HG03457 (cell line): ENCODE measurements around the gene DOLPP1.

Experiments used
- ATAC-seq: cut with Tn5 transposase; IDR thresholded peaks from one replicate; pipeline ENCODE4 v1.9.1; 2021; ENCODE audit warnings: moderate number of reproducible peaks; ENCODE audit not compliant: unreplicated experiment

The DOLPP1 gene

DNA sequence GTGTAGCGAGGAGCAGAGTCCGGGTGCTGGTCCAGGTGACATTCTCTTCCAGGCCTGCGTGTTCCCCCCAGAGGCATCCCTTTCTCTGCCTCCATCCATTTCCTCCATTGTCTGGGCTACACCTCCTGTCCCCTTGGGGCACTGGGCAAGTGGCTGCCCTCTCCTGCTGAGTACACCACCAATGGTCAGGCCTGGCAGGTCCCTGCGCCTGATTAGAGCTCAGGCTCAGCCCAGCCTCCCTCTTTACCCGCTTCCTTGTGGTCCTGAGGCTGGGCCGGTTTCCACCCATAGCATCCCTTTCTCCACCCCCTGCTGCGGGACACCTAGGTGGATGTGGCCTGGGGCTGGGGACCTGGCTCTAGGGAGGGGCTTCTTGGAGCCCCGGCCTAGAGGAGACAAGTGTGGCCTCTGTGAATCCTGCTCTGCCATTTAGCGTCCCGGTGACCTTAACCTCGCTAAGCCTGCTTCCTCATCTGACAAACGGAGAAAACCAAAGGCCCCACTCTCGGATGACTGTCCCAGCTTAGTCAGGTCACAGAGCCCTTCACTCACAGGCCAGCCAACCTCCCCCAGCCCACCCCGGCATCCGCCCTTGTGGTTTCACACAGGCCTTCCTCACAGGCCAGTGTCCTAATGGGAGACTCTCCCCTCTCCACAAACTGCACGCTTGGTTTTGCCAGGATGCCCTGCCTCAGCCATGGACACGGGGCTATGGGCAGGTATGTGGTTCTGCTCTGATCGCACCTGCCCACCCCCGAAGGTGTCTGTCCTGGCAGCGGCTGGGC lies 12.9 kb downstream of the DOLPP1 start:
- no peak for ATAC-seq

DNA sequence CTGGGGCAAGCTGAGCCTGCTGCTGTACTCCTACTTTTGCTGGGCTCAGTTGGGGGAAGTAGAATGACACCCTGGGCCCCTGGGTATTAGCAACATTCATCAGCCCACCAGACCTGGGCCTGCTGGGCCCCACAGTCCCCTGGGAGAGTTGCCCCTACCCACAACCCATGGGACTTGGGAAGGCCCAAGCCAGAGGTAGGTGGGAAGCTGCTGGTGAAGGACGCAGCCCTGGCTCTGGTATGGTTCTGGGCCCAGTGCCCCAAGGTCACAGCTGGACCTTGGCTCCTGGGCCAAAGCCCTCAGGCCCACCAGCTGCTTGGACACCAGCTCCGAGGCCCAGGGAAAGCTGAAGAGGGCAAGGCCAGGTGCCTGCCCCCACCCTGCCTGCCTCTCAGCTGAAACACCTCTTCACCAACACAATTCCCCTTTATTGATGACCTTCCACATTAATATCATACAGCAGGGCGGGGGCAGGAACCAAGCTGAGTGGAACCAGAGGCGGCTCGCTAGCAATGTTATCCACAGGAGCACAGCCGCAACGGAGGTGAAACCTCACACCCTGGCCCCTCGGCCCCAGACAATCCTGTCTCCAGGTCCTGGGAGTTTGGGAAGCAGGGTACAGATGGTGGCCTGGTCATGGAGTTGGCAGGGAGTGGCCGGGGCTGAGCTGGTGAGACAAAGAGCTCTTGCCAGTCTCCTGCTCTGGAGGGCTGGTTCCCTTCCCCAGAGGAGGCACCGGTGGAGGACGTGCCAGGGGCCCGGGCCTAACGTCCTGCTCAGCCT lies 13.7 kb downstream of the DOLPP1 start:
- no peak for ATAC-seq

DNA sequence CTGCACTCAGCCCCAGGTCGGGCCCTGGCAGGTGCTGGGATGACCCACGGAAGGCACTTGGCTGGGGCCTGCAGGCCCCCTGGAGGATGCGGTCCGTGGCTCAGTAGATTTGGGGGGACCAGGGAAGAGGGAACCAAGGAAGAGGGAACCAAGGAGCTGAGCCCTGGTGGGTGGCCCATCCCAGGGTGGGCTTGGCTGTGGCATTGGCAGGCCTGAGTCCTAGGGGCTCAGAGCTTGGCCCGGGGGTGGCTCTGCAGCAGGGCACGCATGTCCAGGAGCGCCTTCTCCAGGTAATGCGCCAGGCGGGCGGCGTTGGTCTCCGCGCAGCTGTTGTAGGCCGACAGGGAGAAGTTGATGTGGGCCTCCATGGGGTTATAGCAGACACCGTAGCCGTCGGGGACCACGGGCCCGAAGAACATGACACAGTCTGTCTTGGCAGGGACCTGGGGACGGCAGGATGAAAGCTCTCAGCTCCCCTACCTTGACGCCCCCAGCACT lies 14.3 kb downstream of the DOLPP1 start:
- no peak for ATAC-seq

DNA sequence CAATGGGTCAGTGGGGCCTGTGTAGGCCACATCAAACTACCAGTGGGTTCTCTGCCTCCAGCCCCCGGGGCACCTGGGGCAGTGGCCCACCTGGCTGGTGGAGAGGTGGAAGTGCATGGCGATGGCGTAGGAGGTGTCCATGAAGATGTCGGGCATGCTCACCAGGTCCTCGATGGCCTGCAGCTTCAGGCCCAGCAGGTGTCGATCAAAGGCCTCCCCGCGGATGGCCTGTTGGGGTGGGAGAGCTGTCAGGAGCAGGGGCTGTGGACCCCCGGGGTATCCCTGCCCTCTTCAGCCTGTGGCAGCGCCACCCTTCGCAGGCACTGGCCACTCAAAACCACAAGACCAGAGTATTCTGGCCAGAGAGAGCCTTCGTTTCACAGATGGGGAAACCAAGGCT lies 15.0 kb downstream of the DOLPP1 start:
- no peak for ATAC-seq

DNA sequence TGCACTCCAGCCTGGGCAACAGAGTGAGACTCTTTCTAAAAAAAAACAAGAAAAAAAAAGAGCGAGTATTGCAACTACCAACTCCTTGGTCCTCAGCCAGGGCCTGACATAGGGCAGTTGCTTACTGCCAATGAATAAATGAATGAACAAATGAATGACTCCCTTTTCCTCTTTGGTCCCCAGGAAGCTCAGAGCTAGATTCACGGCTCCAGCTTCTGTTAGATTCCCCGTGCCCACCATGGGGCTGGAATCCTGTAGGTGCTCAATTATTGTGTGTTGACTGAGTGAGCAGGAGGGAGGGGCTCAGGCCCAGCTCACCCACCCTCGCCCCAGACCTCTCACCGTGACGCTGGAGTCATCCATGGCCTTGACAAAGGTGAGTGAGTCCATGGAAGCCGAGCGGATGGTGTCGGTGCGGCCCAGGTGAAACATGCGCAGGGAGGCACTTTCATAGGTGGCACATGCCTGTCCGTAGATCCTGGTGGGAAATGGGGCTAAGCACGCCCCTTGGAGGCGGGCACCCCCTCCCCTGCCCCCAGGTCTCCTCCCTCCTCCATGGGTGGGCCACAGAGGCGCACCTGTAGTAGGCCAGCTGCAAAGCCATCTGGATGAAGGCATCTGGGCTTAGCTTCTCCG lies 16.9 kb downstream of the DOLPP1 start:
- no peak for ATAC-seq

DNA sequence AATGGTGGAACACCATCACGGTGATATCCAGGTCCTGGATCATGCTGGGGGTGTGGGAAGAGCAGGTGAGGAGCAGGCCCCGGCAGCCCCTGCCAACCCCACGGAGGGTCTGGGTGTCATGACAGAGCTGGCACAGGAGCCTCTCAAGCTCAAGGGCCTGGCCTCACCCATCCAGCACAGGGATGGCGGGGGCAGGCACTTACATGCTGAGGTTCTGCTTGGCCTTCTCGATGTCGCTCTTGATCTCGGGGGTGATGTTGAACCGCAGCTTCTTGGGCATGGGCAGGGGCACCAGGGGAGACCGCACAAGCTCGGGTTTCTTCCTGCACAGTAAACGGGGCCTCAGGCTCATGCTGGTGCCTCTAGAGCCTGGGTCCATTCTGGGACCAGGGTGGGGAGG lies 17.4 kb downstream of the DOLPP1 start:
- no peak for ATAC-seq

DNA sequence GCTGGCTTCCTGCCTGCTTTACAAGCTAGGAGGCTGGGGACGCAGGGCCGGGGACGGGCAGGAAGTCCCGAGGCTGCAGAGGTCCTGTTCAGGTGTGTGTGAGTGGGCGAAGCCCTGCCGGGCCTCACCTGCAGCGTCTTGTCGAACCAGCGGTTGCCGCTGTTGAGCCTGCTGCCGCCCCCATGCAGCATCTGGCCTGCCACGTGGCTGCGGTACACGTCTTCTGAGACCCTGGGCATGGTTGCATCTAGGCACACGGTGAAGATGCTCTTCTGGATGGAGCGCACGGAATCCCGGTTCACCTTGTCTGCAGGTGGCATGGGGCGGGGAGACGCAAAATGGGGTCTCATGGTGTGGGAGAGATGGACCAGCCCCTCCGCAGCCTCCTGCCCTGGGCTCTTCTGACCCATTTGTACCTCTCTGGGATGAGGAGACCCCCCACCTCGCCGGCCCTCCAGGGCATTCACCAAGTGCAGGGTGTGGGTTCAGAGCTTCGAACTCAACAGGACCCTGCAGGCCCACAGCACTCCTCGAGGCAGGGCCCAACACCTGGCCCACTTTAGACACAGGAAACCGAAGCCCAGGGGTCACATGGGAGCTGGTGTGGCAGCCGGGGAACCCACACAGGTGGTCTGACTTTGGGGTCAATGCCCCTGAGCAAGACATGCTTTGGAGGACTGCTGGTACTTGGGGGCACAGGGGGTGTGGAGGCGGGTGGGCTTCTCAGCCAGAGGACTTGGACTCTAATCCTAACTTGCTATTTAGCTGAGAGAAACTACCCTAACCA lies 19.7 kb downstream of the DOLPP1 start:
- ATAC-seq = no peak

DNA sequence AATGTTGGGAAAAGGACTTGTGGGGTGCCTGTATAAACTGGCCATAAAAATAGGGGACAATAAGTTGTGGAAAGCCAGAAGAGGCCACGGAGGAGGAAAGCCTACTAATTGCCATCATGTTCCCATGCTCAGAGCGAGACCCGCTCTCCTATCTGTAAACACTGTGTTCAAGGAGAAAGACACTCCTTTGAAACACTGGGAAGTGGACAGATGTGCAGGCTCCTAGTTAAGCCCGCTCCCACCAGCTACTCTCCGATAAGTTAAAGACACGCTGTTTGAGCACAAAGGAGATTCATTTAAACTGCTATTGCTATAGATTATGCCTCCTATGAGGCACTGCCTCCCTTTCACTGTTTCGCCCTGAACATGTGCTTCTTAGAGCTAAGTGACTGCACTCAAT lies 20.4 kb downstream of the DOLPP1 start:
- no peak for ATAC-seq

DNA sequence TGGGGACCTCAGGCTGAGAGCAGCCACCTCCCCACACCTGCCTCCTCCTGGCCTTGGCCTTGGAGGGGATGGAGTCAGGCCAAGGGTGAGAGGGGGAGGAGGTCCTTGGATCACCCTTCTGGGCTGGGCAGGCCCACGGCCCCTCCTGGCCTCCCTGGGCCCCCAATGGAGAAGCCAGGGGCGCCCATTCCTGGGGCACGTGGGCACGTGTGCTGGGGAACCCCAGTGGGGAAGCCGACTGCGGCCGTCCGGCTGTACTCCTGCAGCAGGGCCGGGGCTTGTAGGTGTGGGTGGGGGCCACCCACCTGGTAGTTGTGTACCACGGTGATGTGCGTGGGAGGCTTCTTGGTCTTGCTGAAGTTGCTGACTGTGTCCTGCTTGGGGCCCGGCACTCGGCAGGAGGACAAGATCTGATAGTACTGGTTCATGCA lies 21.2 kb downstream of the DOLPP1 start:
- ATAC-seq = no peak

DNA sequence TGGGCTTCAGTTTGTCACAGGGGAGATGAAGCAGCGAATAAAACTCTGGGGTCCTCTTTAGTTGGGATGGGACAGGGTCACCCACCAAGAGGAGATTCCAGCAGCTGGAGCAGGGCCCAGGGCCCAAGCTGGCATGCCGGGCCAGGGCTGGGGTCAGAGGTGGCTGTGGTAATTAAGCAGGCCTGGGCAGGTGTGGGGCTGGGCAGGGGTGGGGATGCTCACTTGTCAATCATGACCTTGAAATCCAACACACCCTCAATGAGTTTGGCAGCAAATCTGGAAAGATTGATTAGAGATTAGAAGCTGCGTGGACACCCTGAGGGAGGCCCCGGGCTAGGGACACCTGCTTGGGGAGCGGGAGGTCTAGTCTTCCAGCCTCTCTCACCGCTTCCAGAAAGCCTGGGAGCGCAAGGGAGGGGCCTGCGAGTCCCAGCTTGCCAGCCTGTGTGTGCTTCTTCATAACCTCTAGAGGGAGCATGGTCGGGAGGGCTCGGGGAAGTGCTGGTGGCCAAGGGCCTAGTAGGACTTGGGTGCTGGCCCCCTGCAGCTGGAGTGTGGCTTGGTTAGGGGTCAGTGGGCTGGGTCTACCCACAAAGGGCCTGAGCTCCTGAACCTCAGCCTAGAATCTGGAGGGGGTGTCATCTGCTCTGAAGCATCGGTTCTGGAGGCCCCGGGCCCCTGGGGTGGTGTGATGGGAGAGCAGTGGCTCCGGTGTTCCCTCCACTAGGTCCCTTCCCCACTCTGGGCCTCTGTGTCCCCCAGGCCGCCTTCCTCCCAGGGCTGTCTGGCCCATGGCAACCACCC lies 22.1 kb downstream of the DOLPP1 start:
- ATAC-seq = no peak

DNA sequence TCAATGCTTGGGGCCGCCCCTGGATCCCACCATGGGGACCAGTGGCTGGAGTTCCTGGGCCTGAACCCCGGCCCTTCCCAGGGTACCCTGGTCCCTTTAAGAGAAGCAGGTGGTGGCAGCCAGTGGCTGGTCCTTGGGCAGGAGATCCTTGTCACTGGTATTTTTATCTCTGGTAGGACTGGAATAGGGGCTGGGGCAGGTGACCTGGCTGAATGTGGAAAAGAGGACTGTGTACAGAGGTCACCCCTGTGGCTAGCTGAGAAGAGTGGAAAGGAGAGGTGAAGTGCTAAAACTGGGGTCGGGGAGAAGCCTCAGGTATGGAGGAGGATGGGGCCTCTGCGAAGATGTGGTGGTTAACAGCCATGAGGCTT lies 22.7 kb downstream of the DOLPP1 start:
- ATAC-seq = no peak

DNA sequence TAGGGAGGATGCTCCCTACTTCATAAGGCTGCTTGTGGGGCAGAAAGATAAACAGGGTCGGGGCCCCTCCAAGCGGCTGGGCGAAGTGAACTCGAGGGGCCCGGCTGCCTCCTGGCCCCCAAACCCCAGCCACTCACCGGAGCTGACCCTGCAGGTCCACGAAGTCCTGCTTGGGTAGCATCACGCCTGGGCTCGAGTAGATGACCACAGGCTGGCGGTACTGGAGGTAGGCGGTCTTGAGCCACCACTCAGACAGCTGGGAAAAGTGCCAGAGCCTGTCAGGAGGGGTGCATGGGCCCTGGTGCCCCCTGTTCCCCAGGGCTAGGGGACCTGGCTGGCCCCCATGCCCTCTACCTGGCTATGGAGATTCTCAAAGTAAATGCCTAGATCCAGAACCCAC lies 23.1 kb downstream of the DOLPP1 start:
- ATAC-seq = no peak

DNA sequence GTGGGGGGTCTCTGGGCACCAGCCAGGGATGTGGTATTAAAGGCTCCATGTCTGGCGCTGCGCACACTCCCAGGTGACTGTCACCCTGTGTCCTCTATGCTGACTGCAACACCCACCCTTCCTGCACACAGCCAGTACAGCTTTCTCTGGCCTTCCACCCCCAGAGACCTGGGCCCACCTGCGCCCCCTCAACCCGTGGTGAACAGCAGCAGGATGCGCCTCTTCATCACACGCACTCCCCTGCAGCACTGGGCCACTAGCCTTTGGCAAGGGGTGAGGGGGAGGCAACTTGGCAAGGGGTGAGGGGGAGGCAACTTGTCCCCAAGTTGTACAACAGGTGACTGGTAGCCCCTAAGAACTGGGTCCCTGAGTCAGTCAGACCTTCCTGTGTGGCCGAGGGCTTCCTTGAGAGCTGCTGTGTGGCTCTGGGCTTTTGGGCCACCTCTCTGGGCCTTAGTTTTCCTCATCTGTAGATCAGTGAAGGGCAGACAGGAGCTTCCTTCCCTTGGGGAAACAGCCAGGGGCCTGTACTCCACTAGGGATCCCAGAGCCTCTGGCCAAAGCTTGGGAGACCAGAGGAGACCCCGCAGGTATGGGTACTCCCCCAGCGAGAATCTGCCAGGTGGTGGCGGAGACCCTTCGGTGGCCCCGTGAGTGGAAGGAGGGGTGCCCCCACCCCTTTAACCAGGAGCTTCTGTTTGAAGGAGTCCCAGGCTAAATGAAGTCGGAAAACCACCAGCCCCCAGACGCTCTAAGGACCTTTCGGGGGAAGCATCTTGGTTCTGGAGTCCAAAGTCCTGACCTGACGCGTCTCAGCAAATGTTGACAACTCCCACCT lies 25.2 kb downstream of the DOLPP1 start:
- ATAC-seq = no peak

DNA sequence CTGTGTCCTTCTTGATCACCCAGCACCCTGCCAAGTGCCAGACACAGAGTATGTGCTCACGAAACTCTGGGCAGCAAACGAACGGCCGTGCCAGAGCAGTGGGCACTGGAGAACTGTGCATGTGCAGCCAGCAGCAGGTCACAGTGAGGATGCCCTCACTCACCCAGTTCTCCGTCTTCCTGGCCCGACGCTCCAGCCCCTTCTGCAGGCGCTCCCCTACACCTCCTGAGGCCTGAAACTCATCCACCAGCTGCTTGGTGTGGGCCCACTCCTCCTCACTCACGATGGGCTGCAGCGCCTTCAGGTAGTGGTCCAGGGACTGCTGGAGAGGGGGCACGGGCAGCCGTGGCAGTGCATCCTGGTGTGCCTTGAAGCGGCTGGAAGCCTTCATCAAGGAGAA lies 26.7 kb downstream of the DOLPP1 start:
- ATAC-seq = no peak

DNA sequence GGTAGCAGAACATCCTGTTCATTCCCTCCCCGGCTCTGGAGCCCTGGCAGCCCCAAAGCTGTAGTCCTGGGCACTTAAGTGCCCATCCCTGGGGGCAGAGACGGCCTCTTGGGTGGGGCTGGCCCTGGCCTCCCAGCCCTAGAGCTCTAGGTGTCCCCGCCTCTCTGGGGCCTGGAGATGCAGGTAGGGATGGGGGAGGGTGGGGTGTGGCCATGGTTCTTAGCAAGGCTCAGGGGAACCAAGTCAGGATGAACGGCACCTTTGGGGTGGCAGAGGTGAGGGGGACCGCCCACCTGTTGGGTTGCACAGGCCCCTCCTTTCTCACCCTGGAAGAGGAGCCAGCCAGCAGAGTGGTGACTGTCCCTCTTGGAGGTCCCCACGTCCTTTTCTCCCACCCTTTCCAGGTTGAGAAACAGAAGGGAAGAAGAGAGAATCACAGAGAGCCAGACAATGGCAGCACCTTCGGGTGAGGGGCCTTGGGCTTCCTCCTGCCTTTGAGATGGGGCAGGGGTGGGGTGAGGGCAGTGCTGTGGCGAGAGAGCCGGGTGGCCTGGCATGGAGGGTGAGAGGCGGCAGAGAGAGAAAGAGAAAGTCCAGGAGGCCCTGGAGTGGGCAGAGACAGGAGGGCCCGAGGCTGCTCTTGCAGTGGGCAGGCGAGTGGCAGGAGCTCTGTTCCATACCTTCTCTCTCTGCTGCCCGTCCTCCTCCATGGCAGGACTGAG lies 27.3 kb downstream of the DOLPP1 start:
- ATAC-seq = no peak

DNA sequence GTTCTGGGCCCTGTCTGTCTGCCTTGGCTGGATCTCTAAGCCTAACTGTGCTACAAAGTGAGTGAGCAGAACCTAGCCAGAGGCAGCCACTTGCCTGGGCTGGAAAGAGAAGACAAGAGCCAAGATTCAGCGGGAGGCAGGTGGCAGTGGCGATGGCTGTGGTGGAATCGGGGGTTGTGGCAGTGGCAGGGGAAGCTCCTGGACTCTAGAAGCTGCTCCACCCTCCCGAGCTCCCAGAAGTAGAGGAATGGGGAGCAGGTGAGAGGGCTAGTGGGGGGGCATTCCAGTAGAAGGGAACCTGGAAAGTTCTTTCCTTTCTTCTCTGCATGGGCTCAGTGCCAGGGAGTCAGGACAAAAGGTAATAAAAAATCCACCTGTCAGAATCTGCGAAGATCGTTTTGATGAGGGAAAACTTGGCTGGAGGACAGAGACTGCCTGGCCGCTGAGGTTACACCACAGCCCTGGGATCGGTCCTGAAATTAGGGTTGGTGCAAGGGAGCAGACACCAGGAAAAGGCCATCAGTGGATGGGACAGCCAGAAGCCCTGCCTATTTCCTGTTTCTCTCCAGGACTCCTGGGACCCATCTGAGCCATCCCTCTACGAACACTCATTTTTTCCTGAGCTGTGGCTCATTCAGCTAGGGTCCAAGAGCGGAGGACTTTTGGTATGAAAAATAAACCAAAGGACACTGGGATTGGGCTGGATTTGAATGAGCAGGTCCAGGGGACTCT lies 28.1 kb downstream of the DOLPP1 start:
- no peak for ATAC-seq

DNA sequence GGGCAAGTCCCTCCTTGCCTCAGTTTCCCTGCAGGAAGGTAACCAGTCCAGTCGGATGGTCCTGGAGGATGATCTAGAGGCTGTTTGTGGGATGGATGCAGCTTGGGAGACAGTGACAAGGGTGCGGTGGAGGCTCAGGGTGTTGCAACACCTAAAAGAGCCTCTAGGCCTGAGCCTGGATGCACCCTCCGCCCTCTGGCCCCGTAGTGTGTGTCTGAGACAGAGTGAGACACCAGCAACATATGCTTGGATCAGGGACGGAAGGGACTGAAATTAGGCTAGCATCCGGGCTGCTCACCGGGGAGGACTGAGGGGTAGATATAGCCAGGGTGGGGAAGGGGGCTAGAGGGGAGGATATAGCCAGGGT lies 28.6 kb downstream of the DOLPP1 start:
- ATAC-seq = no peak
